ENCODE measurements around the gene RNF224. TPM values are rescaled to one million over a fixed set of nuclear protein-coding genes. Genes with fewer than 3 reads are reported as not detected.

Gene RNF224
- total and polyA plus RNA-seq, 2 of the 13 experiments (the other 11 are each of a cell fraction or from before 2014, with no cell fraction given), result 0.09 TPM; not detected in 1

- TF ChIP-seq ZNF142 (CRISPR knock-in tag; IDR thresholded peaks at IDR 0.05) (no peak), ATF1 (CRISPR knock-in tag; IDR thresholded peaks at IDR 0.05) (no peak), FLYWCH1 (CRISPR knock-in tag; IDR thresholded peaks at IDR 0.05) (no peak), GPBP1L1 (CRISPR knock-in tag; IDR thresholded peaks at IDR 0.05) (no peak), DMAP1 (CRISPR knock-in tag; IDR thresholded peaks at IDR 0.05) (peak; percentile 45; the same call in 1 of the 2 replicates), ZKSCAN8 (CRISPR knock-in tag; IDR thresholded peaks at IDR 0.05; ENCODE audit: borderline replicate concordance) (no peak), ZNF713 (CRISPR knock-in tag; IDR thresholded peaks at IDR 0.05) (no peak), GABPB1 (CRISPR knock-in tag; IDR thresholded peaks at IDR 0.05) (peak; percentile 64; the same call in 1 of the 2 replicates), RAD51 (IDR thresholded peaks at IDR 0.05; ENCODE audit: borderline replicate concordance) (no peak), POLR2AphosphoS2 (IDR thresholded peaks at IDR 0.05; ENCODE audit: low read depth, low read length) (no peak), ZNF781 (CRISPR knock-in tag; IDR thresholded peaks at IDR 0.05; ENCODE audit: borderline replicate concordance, not compliant biosample characterization) (no peak), ZBTB2 (CRISPR knock-in tag; IDR thresholded peaks at IDR 0.05; ENCODE audit: low read depth) (no peak), PATZ1 (CRISPR knock-in tag; IDR thresholded peaks at IDR 0.05) (peak; percentile 78; the same call in 1 of the 2 replicates), YEATS4 (CRISPR knock-in tag; IDR thresholded peaks at IDR 0.05; ENCODE audit: borderline replicate concordance) (peak; percentile 27)
Observed at GRCh38 chr9:137255448-137256114, 28.3 kb downstream of the RNF224 start (continued).
